Measurements from ENCODE around the gene SPATA9. TPM values are rescaled to one million over a fixed set of nuclear protein-coding genes. Genes with fewer than 3 reads are reported as not detected.

The SPATA9 gene
- total and polyA plus RNA-seq, 9 of the 15 experiments (the other 6 are each of a cell fraction or from before 2014, with no cell fraction given): 0.16 to 5.5 (median 0.39) TPM; not detected in 3

GRCh38 chr5:95709967-95710650 lies 27.3 kb upstream of the SPATA9 start (continued):
- TF ChIP-seq, protein P1, sequence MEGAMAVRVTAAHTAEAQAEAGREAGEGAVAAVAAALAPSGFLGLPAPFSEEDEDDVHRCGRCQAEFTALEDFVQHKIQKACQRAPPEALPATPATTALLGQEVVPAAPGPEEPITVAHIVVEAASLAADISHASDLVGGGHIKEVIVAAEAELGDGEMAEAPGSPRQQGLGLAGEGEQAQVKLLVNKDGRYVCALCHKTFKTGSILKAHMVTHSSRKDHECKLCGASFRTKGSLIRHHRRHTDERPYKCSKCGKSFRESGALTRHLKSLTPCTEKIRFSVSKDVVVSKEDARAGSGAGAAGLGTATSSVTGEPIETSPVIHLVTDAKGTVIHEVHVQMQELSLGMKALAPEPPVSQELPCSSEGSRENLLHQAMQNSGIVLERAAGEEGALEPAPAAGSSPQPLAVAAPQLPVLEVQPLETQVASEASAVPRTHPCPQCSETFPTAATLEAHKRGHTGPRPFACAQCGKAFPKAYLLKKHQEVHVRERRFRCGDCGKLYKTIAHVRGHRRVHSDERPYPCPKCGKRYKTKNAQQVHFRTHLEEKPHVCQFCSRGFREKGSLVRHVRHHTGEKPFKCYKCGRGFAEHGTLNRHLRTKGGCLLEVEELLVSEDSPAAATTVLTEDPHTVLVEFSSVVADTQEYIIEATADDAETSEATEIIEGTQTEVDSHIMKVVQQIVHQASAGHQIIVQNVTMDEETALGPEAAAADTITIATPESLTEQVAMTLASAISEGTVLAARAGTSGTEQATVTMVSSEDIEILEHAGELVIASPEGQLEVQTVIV (CRISPR knock-in tag; IDR thresholded peaks at IDR 0.05; ENCODE audit: borderline replicate concordance): no peak
- TF ChIP-seq MEIS2 (IDR thresholded peaks at IDR 0.05; ENCODE audit: partially characterized antibody) (no peak), HES1 (IDR thresholded peaks at IDR 0.05; ENCODE audit: low read depth) (no peak), ZNF184 (CRISPR knock-in tag; IDR thresholded peaks at IDR 0.05) (no peak), ATF1 (CRISPR knock-in tag; IDR thresholded peaks at IDR 0.05) (no peak), ATF1 (tag; IDR thresholded peaks at IDR 0.05) (no peak), SMARCA5 (IDR thresholded peaks at IDR 0.05) (no peak), ETS2 (tag; IDR thresholded peaks at IDR 0.05; ENCODE audit: borderline replicate concordance, poor library complexity, severe bottlenecking) (no peak), BCOR (IDR thresholded peaks at IDR 0.05) (no peak; the same call in 1 of the 2 replicates), ZNF766 (CRISPR knock-in tag; conservative IDR thresholded peaks at IDR 0.05) (peak; percentile 71; the same call in 1 of the 2 replicates), GTF2F1 (IDR thresholded peaks at IDR 0.05; ENCODE audit: low read depth, low read length) (0 out of 2 replicates have a peak, but pooled peaks have one; percentile 54), CGGBP1 (CRISPR knock-in tag; IDR thresholded peaks at IDR 0.05) (no peak)
- TF ChIP-seq, protein P2, sequence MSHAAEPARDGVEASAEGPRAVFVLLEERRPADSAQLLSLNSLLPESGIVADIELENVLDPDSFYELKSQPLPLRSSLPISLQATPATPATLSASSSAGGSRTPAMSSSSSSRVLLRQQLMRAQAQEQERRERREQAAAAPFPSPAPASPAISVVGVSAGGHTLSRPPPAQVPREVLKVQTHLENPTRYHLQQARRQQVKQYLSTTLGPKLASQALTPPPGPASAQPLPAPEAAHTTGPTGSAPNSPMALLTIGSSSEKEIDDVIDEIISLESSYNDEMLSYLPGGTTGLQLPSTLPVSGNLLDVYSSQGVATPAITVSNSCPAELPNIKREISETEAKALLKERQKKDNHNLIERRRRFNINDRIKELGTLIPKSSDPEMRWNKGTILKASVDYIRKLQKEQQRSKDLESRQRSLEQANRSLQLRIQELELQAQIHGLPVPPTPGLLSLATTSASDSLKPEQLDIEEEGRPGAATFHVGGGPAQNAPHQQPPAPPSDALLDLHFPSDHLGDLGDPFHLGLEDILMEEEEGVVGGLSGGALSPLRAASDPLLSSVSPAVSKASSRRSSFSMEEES (CRISPR knock-in tag; IDR thresholded peaks at IDR 0.05): no peak
- TF ChIP-seq, protein P3, sequence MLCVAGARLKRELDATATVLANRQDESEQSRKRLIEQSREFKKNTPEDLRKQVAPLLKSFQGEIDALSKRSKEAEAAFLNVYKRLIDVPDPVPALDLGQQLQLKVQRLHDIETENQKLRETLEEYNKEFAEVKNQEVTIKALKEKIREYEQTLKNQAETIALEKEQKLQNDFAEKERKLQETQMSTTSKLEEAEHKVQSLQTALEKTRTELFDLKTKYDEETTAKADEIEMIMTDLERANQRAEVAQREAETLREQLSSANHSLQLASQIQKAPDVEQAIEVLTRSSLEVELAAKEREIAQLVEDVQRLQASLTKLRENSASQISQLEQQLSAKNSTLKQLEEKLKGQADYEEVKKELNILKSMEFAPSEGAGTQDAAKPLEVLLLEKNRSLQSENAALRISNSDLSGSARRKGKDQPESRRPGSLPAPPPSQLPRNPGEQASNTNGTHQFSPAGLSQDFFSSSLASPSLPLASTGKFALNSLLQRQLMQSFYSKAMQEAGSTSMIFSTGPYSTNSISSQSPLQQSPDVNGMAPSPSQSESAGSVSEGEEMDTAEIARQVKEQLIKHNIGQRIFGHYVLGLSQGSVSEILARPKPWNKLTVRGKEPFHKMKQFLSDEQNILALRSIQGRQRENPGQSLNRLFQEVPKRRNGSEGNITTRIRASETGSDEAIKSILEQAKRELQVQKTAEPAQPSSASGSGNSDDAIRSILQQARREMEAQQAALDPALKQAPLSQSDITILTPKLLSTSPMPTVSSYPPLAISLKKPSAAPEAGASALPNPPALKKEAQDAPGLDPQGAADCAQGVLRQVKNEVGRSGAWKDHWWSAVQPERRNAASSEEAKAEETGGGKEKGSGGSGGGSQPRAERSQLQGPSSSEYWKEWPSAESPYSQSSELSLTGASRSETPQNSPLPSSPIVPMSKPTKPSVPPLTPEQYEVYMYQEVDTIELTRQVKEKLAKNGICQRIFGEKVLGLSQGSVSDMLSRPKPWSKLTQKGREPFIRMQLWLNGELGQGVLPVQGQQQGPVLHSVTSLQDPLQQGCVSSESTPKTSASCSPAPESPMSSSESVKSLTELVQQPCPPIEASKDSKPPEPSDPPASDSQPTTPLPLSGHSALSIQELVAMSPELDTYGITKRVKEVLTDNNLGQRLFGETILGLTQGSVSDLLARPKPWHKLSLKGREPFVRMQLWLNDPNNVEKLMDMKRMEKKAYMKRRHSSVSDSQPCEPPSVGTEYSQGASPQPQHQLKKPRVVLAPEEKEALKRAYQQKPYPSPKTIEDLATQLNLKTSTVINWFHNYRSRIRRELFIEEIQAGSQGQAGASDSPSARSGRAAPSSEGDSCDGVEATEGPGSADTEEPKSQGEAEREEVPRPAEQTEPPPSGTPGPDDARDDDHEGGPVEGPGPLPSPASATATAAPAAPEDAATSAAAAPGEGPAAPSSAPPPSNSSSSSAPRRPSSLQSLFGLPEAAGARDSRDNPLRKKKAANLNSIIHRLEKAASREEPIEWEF (CRISPR knock-in tag; IDR thresholded peaks at IDR 0.05): no peak
- TF ChIP-seq, protein P4, sequence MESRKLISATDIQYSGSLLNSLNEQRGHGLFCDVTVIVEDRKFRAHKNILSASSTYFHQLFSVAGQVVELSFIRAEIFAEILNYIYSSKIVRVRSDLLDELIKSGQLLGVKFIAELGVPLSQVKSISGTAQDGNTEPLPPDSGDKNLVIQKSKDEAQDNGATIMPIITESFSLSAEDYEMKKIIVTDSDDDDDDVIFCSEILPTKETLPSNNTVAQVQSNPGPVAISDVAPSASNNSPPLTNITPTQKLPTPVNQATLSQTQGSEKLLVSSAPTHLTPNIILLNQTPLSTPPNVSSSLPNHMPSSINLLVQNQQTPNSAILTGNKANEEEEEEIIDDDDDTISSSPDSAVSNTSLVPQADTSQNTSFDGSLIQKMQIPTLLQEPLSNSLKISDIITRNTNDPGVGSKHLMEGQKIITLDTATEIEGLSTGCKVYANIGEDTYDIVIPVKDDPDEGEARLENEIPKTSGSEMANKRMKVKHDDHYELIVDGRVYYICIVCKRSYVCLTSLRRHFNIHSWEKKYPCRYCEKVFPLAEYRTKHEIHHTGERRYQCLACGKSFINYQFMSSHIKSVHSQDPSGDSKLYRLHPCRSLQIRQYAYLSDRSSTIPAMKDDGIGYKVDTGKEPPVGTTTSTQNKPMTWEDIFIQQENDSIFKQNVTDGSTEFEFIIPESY (CRISPR knock-in tag; IDR thresholded peaks at IDR 0.05): no peak
